Lung (tissue), 13 donors: ENCODE results near the gene ZNF827. TPM values are rescaled to one million over a fixed set of nuclear protein-coding genes. Genes with fewer than 3 reads are reported as not detected.

Experiments
- ATAC-seq: fragments of 200-7000 bp; cut with Tn5 transposase; one replicate; pipeline ENCODE4 v1.9.1; 2020; ENCODE audit warnings: moderate number of reproducible peaks; ENCODE audit not compliant: insufficient read depth, low FRiP score
- DNase-seq, 3 donors: peaks; one replicate each; pipeline ENCODE4 v3.0.0-alpha.2; 2013 to 2017
- H3K27ac ChIP-seq, 2 donors: one replicate each; pipeline ENCODE4 v1.5.1; 2013; ENCODE audit warnings: mild to moderate bottlenecking in 2 of 2, moderate library complexity in 2 of 2, control low read depth in 1 of 2, inconsistent platforms in 1 of 2, low read depth in 1 of 2, low read length in 1 of 2
- H3K27me3 ChIP-seq, 3 donors: one replicate each; pipeline ENCODE4 v1.5.1; 2013; ENCODE audit warnings: low read length in 2 of 3; ENCODE audit not compliant: control insufficient read depth in 3 of 3, insufficient read depth in 3 of 3
- H3K36me3 ChIP-seq, 4 donors: one replicate each; pipeline ENCODE4 v1.5.1; 2013; ENCODE audit warnings: low read length in 4 of 4, mild to moderate bottlenecking in 1 of 4, moderate library complexity in 1 of 4; ENCODE audit not compliant: control insufficient read depth in 4 of 4, insufficient read depth in 4 of 4
- H3K4me1 ChIP-seq, 5 donors: one replicate each; pipeline ENCODE4 v1.5.1; 2013; ENCODE audit warnings: low read length in 5 of 5, mild to moderate bottlenecking in 2 of 5, moderate library complexity in 1 of 5; ENCODE audit not compliant: control insufficient read depth in 5 of 5, insufficient read depth in 5 of 5
- H3K4me3 ChIP-seq: one replicate; pipeline ENCODE4 v1.5.1; 2013; ENCODE audit warnings: mild to moderate bottlenecking, control low read depth, moderate library complexity
- H3K9ac ChIP-seq, 2 donors: one replicate each; pipeline ENCODE4 v1.5.1; 2013; ENCODE audit warnings: low read length in 2 of 2, control low read depth in 1 of 2; ENCODE audit not compliant: insufficient read depth in 1 of 2
- H3K9me3 ChIP-seq, 4 donors: one replicate each; pipeline ENCODE4 v1.5.1; 2013; ENCODE audit warnings: low read length in 3 of 4, mild to moderate bottlenecking in 1 of 4, moderate library complexity in 1 of 4; ENCODE audit not compliant: control insufficient read depth in 4 of 4, insufficient read depth in 3 of 4
- CTCF ChIP-seq: IDR thresholded peaks from 2 replicates; pipeline ENCODE4 v1.5.1; 2012; ENCODE audit warnings: mild to moderate bottlenecking; ENCODE audit errors: control extremely low read depth, extremely low read depth
- WGBS, 2 donors: extraction: QIAGEN DNeasy Blood & Tissue Kit; methylation state at CpG; one replicate each; pipeline ENCODE4 v1.1.7; 2013; 5-methylcytosine and 5-hydroxymethylcytosine counted together
- polyA plus RNA-seq, 2 donors: library from polyadenylated mRNA; stranded (reverse); fragments of 200-250 nt; gene quantifications; one replicate each; pipeline ENCODE4 v1.2.1, GENCODE V29; 2013
- small RNA-seq: library from RNA; depleted of rRNA; stranded (forward); fragments of <200 nt; gene quantifications from one replicate; pipeline ENCODE3, GENCODE V24; 2014; ENCODE audit warnings: low replicate concordance
- total RNA-seq, 2 donors: library from RNA; depleted of rRNA in 1 of 2; stranded (reverse); fragments of >200 nt in 1 of 2; gene quantifications; one replicate each; pipeline ENCODE4 v1.2.1, GENCODE V29; 2014 to 2021
- donor health status: control.
- donor health status: control.
- donor health status: Bipolar disorder and iron deficiency.
- donor health status: healthy.
- donor health status: DM: yes; HTN: yes; CAD: no.

ZNF827 gene
- total and polyA plus RNA-seq, 4 donors, result 2.7 to 27.4 (median 8.2) TPM

GRCh38 chr4:145709843-145710242 lies 228.8 kb downstream of the ZNF827 start:
- ATAC-seq (no peak), DNase-seq (no peak)
- no peaks in the 10 kb centered on the region for H3K27me3 ChIP-seq
- peaks cover 0 to 5% (median 0%) of the 10 kb centered on the region in 5 donors for H3K4me1 ChIP-seq
- H3K9me3 ChIP-seq, result peaks cover 0 to 8% (median 0%) of the 10 kb centered on the region in 4 donors
- no peak overlapping the region for H3K4me3 ChIP-seq
- no peak overlapping the region for H3K9ac ChIP-seq
- no peak for TF ChIP-seq CTCF
- H3K27ac ChIP-seq, result no peak overlapping the region
- 85 to 95% methylated on average over 3 of the region's 3 CpGs for WGBS, 2 donors
- H3K36me3 ChIP-seq, result no peaks in the 10 kb centered on the region

- Histone ChIP-seq H3K9ac (no peak overlapping the region), H3K36me3 (no peaks in the 10 kb centered on the region), H3K4me3 (no peak overlapping the region), H3K4me1 (peaks cover 0 to 5% (median 0%) of the 10 kb centered on the region in 5 donors), H3K27ac (no peak overlapping the region), H3K27me3 (no peaks in the 10 kb centered on the region), H3K9me3 (peaks cover 0 to 8% (median 0%) of the 10 kb centered on the region in 4 donors)
- 76 to 96% methylated on average over 1 of the region's 1 CpG for WGBS, 2 donors
- TF ChIP-seq CTCF, result no peak
- peak in 1 of 3 donors; percentile 20 for DNase-seq
- ATAC-seq, result no peak
Observed at GRCh38 chr4:145709336-145709735, 229.3 kb downstream of the ZNF827 start.

Small RNAs within 50 kb of the gene (small RNA-seq; reads per million reads assigned to genes)
- not detected for gene RF00019

Other genes starting within 250 kb of the ZNF827 start
- gene LSM6, start 236.9 kb upstream of the ZNF827 start, total RNA-seq, result 10 to 100 TPM; 28.8 to 52.0 TPM
- gene LSM6, start 236.9 kb upstream of the ZNF827 start, polyA plus RNA-seq, result 10 to 100 TPM; 35.7 to 66.8 TPM